Thyroid gland (tissue), 4 donors: ENCODE measurements around the gene MDH1B. TPM values are rescaled to one million over a fixed set of nuclear protein-coding genes. Genes with fewer than 3 reads are reported as not detected.

Experiments
- microRNA-seq: library from miRNA; unstranded; fragments of <30 nt; microRNA quantifications from one replicate; pipeline ENCODE4, GENCODE V29; 2016
- small RNA-seq: library from RNA; depleted of rRNA; stranded (forward); fragments of <200 nt; gene quantifications from one replicate; pipeline ENCODE3, GENCODE V24; 2016
- total RNA-seq, 4 donors: library from RNA; depleted of rRNA; stranded (reverse); fragments of >200 nt; gene quantifications; one replicate each; pipeline ENCODE4 v1.2.3, GENCODE V29; 2016

Gene MDH1B
- total RNA-seq, 4 donors from 2014 or later, result 5.0 to 15.5 (median 11.5) TPM

Small RNA genes lying within 50 kb of the gene (microRNA-seq; reads per million reads assigned to microRNA genes)
- gene MIR3130-1 (not detected), gene MIR3130-2 (not detected)

Small RNA genes lying within 50 kb of the gene (small RNA-seq; reads per million reads assigned to genes)
- gene MIR3130-2 (not detected), gene RF00019 (not detected)

Other genes with a start within 250 kb of the MDH1B start
- not detected for gene FAM237A, start 122.8 kb downstream of the MDH1B start, total RNA-seq
- not detected for gene DYTN, start 46.9 kb downstream of the MDH1B start, total RNA-seq
- 10 to 100 TPM; 39.2 to 67.0 (median 46.2) TPM for gene FASTKD2, start 278 bp upstream of the MDH1B start, total RNA-seq
- gene CPO, start 174.2 kb upstream of the MDH1B start, total RNA-seq, result 1 to 10 TPM in 2 of 4 donors, under 1 TPM in 1, not detected in 1; 0.40 to 2.1 (median 1.1) TPM